ENCODE results near the gene MAGED1. TPM values are rescaled to one million over a fixed set of nuclear protein-coding genes. Genes with fewer than 3 reads are reported as not detected.

Gene MAGED1
- total RNA-seq, 1 donor = 285 TPM

- no peak for TF ChIP-seq CTCF (IDR thresholded peaks at IDR 0.05; ENCODE audit: insufficient read depth, low read depth, low read length)
- DNase-seq (ENCODE audit: low read depth) = no peak
- no peak overlapping the region for H3K4me3 ChIP-seq (ENCODE audit: low read depth, low read length)
Measured at GRCh38 chrX:51874123-51874522, 19.3 kb upstream of the MAGED1 start.

GRCh38 chrX:51876441-51876840, 17.0 kb upstream of the MAGED1 start:
- no peak for TF ChIP-seq CTCF (IDR thresholded peaks at IDR 0.05; ENCODE audit: insufficient read depth, low read depth, low read length)
- peak; percentile 40 for DNase-seq (ENCODE audit: low read depth)
- H3K4me3 ChIP-seq (ENCODE audit: low read depth, low read length) = no peak overlapping the region

- no peak for DNase-seq (ENCODE audit: low read depth)
- TF ChIP-seq CTCF (IDR thresholded peaks at IDR 0.05; ENCODE audit: insufficient read depth, low read depth, low read length) = no peak
Measured at GRCh38 chrX:51878056-51878455, 15.4 kb upstream of the MAGED1 start.

GRCh38 chrX:51889851-51890250, 3.6 kb upstream of the MAGED1 start:
- no peak for TF ChIP-seq CTCF (IDR thresholded peaks at IDR 0.05; ENCODE audit: insufficient read depth, low read depth, low read length)
- H3K4me3 ChIP-seq (ENCODE audit: low read depth, low read length) = no peak overlapping the region
- no peak for DNase-seq (ENCODE audit: low read depth)

More at GRCh38 chrX:51878056-51878455, 15.4 kb upstream of the MAGED1 start:
- H3K4me3 ChIP-seq (ENCODE audit: low read depth, low read length) = no peak overlapping the region

GRCh38 chrX:51891245-51891644, 2.2 kb upstream of the MAGED1 start:
- no peak overlapping the region for H3K4me3 ChIP-seq (ENCODE audit: low read depth, low read length)
- no peak for TF ChIP-seq CTCF (IDR thresholded peaks at IDR 0.05; ENCODE audit: insufficient read depth, low read depth, low read length)
- no peak for DNase-seq (ENCODE audit: low read depth)

GRCh38 chrX:51891821-51892551, 1.4 kb upstream of the MAGED1 start:
- DNase-seq (ENCODE audit: low read depth) = peak; percentile 44
- no peak for TF ChIP-seq CTCF (IDR thresholded peaks at IDR 0.05; ENCODE audit: insufficient read depth, low read depth, low read length)
- H3K4me3 ChIP-seq (ENCODE audit: low read depth, low read length) = no peak overlapping the region
